HEK293 (cell line): ENCODE results near the gene ZDHHC13.

Source experiments
- CTCF ChIA-PET: fragments of 350-600 bp; formaldehyde crosslinking; extraction: SDS; loops from one replicate; lab custom pipeline; 2021; ENCODE audit warnings: antibody characterized with exemption; lab: Yijun Ruan, JAX
- POLR2A ChIA-PET: fragments of 300-600 bp; formaldehyde crosslinking; extraction: SDS; loops from one replicate; lab custom pipeline; 2020; ENCODE audit warnings: antibody characterized with exemption, inconsistent platforms; lab: Yijun Ruan, JAX
- H3K27ac ChIP-seq: fragments of 200-500 bp; sonication (Bioruptor generic); 2 replicates; pipeline ENCODE4 v1.5.1; 2014; ENCODE audit warnings: low read depth, low read length, control low read depth, inconsistent platforms; ENCODE audit errors: extremely low read depth
- H3K36me3 ChIP-seq, 2 experiments: fragments of 200-500 bp in 1 of 2; sonication (Bioruptor generic) in 1 of 2; 1 replicate in 1 of 2; 2 replicates in 1 of 2; pipeline ENCODE4 v1.5.1; 2014 to 2017; ENCODE audit warnings: inconsistent platforms in 2 of 2, low read length in 2 of 2; ENCODE audit not compliant: control insufficient read depth in 2 of 2, insufficient read depth in 1 of 2
- H3K4me1 ChIP-seq: fragments of 200-500 bp; sonication (Bioruptor generic); 2 replicates; pipeline ENCODE4 v1.5.1; 2014; ENCODE audit warnings: mild to moderate bottlenecking, low read length, inconsistent platforms; ENCODE audit not compliant: control insufficient read depth, insufficient read depth
- H3K4me3 ChIP-seq: 2 replicates; pipeline ENCODE4 v1.5.1; 2011; ENCODE audit warnings: low read depth, mild to moderate bottlenecking, control low read depth, low read length, moderate library complexity
- H3K9me3 ChIP-seq: fragments of 200-500 bp; sonication (Bioruptor generic); 2 replicates; pipeline ENCODE4 v1.5.1; 2014; ENCODE audit warnings: low read depth, low read length, inconsistent platforms; ENCODE audit not compliant: control insufficient read depth, insufficient read depth
- GLI2 ChIP-seq: fragments of 450-650 bp; formaldehyde crosslinking; IDR thresholded peaks from 2 replicates; pipeline ENCODE4; 2017; ENCODE audit warnings: missing biosample characterization, missing genetic modification characterization, low read depth, borderline replicate concordance
- SCRT2 ChIP-seq: fragments of 450-650 bp; formaldehyde crosslinking; IDR thresholded peaks from 2 replicates; pipeline ENCODE4 v1.5.1; 2016; ENCODE audit warnings: missing biosample characterization, missing genetic modification characterization
- SP7 ChIP-seq: fragments of 450-650 bp; formaldehyde crosslinking; IDR thresholded peaks from 2 replicates; pipeline ENCODE4 v1.5.1; 2016; ENCODE audit warnings: missing biosample characterization, missing genetic modification characterization
- TCF7L2 ChIP-seq: IDR thresholded peaks from 2 replicates; pipeline ENCODE4 v1.6.1; 2011; ENCODE audit warnings: low read depth, mild to moderate bottlenecking, inconsistent platforms, low read length, moderate library complexity, borderline replicate concordance
- ZFHX2 ChIP-seq: fragments of 450-650 bp; formaldehyde crosslinking; conservative IDR thresholded peaks from 2 replicates; pipeline ENCODE4 v1.5.1; 2016; ENCODE audit warnings: missing biosample characterization, missing genetic modification characterization
- ZFP41 ChIP-seq: fragments of 450-650 bp; formaldehyde crosslinking; IDR thresholded peaks from 2 replicates; pipeline ENCODE4 v1.5.1; 2016; ENCODE audit warnings: missing biosample characterization, missing genetic modification characterization, borderline replicate concordance
- ZNF132 ChIP-seq: fragments of 450-650 bp; formaldehyde crosslinking; IDR thresholded peaks from 2 replicates; pipeline ENCODE4 v1.5.1; 2017; ENCODE audit warnings: missing biosample characterization, missing genetic modification characterization, borderline replicate concordance
- ZNF138 ChIP-seq: fragments of 450-650 bp; formaldehyde crosslinking; IDR thresholded peaks from 2 replicates; pipeline ENCODE4 v1.5.1; 2016; ENCODE audit warnings: missing biosample characterization, missing genetic modification characterization, borderline replicate concordance
- ZNF146 ChIP-seq: fragments of 450-650 bp; formaldehyde crosslinking; IDR thresholded peaks from 2 replicates; pipeline ENCODE4 v1.5.1; 2016; ENCODE audit warnings: missing biosample characterization, missing genetic modification characterization
- ZNF169 ChIP-seq: fragments of 450-650 bp; formaldehyde crosslinking; IDR thresholded peaks from 2 replicates; pipeline ENCODE4 v1.5.1; 2016; ENCODE audit warnings: missing biosample characterization, missing genetic modification characterization
- ZNF174 ChIP-seq: fragments of 450-650 bp; formaldehyde crosslinking; IDR thresholded peaks from 2 replicates; pipeline ENCODE4 v1.5.0; 2017; ENCODE audit warnings: missing biosample characterization, mild to moderate bottlenecking, missing genetic modification characterization
- ZNF596 ChIP-seq: fragments of 450-650 bp; IDR thresholded peaks from 2 replicates; pipeline ENCODE4 v1.5.0; 2018; ENCODE audit warnings: missing biosample characterization, mild to moderate bottlenecking, missing genetic modification characterization, moderate library complexity
- ZNF600 ChIP-seq: fragments of 450-650 bp; formaldehyde crosslinking; IDR thresholded peaks from 2 replicates; pipeline ENCODE4 v1.5.1; 2016; ENCODE audit warnings: missing biosample characterization, missing genetic modification characterization
- ZNF621 ChIP-seq: fragments of 450-650 bp; formaldehyde crosslinking; IDR thresholded peaks from 2 replicates; pipeline ENCODE4 v1.5.1; 2017; ENCODE audit warnings: missing biosample characterization, missing genetic modification characterization
- ZNF664 ChIP-seq: fragments of 450-650 bp; formaldehyde crosslinking; IDR thresholded peaks from 2 replicates; pipeline ENCODE4 v1.5.1; 2016; ENCODE audit warnings: missing biosample characterization, missing genetic modification characterization
- ZNF747 ChIP-seq: fragments of 450-650 bp; formaldehyde crosslinking; IDR thresholded peaks from 2 replicates; pipeline ENCODE4 v1.5.1; 2016; ENCODE audit warnings: missing biosample characterization, missing genetic modification characterization
- ZNF830 ChIP-seq: fragments of 450-650 bp; IDR thresholded peaks from 2 replicates; pipeline ENCODE4 v1.5.0; 2018; ENCODE audit warnings: missing biosample characterization, missing genetic modification characterization, low read depth, mild to moderate bottlenecking, moderate library complexity
- TF ChIP-seq, protein P1 (sequence below): fragments of 450-650 bp; formaldehyde crosslinking; IDR thresholded peaks from 2 replicates; pipeline ENCODE4 v1.5.1; 2016; ENCODE audit warnings: missing biosample characterization, missing genetic modification characterization
- TF ChIP-seq, protein P2 (sequence below): fragments of 450-650 bp; formaldehyde crosslinking; IDR thresholded peaks from 2 replicates; pipeline ENCODE4 v1.5.1; 2017; ENCODE audit warnings: missing biosample characterization, missing genetic modification characterization
- TF ChIP-seq, protein P3 (sequence below): fragments of 450-650 bp; formaldehyde crosslinking; IDR thresholded peaks from 2 replicates; pipeline ENCODE4 v1.5.1; 2016; ENCODE audit warnings: missing biosample characterization, missing genetic modification characterization
- TF ChIP-seq, protein P4 (sequence below): fragments of 450-650 bp; formaldehyde crosslinking; IDR thresholded peaks from 2 replicates; pipeline ENCODE4 v1.5.1; 2017; ENCODE audit warnings: missing biosample characterization, missing genetic modification characterization

Gene ZDHHC13

GRCh38 chr11:19218216-19218615 is 101.2 kb downstream of the ZDHHC13 start (continued):
- TF ChIP-seq ZNF146 (tag by site-specific recombination), result no peak
- no peak for TF ChIP-seq GLI2 (tag by site-specific recombination)
- no peak for TF ChIP-seq ZNF747 (tag by site-specific recombination)
- TF ChIP-seq ZNF830, result no peak
- no peak for TF ChIP-seq ZNF138 (tag by site-specific recombination)

- Histone ChIP-seq H3K27ac (no peak overlapping the region), H3K4me1 (no peaks in the 10 kb centered on the region; the same call in 1 of the 2 replicates), H3K36me3 (peaks cover 0 to 10% of the 10 kb centered on the region in 2 experiments; a peak in 1 of 3 replicates), H3K4me3 (no peak overlapping the region), H3K9me3 (no peaks in the 10 kb centered on the region)
- TF ChIP-seq ZNF664, result 0 out of 2 replicates have a peak, but pooled peaks have one; percentile 25
- TF ChIP-seq, protein P1, sequence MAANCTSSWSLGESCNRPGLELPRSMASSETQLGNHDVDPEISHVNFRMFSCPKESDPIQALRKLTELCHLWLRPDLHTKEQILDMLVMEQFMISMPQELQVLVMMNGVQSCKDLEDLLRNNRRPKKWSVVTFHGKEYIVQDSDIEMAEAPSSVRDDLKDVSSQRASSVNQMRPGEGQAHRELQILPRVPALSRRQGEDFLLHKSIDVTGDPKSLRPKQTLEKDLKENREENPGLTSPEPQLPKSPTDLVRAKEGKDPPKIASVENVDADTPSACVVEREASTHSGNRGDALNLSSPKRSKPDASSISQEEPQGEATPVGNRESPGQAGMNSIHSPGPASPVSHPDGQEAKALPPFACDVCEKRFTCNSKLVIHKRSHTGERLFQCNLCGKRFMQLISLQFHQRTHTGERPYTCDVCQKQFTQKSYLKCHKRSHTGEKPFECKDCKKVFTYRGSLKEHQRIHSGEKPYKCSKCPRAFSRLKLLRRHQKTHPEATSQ (tag by site-specific recombination), result no peak
- no peak for TF ChIP-seq ZNF174 (tag by site-specific recombination)
- TF ChIP-seq ZNF600 (tag by site-specific recombination), result peak; percentile 39; the same call in 1 of the 2 replicates
- POLR2A ChIA-PET, result no interaction called here
- CTCF ChIA-PET, result no interaction called here
Measured at GRCh38 chr11:19218786-19219460, 102.0 kb downstream of the ZDHHC13 start.

- H3K27ac ChIP-seq, result no peak overlapping the region
- ChIA-PET POLR2A (no interaction called here), CTCF (interaction anchor here (0.8 kb wide), 1 partner anchor 150 kb away, joined by 5 read pairs; no protein-coding TSS in a partner anchor)
- H3K36me3 ChIP-seq, result peaks cover 0 to 28% of the 10 kb centered on the region in 2 experiments; a peak in 1 of 3 replicates
- no peak overlapping the region for H3K4me3 ChIP-seq
- TF ChIP-seq ZNF169, result no peak
- peak; percentile 10; the same call in 1 of the 2 replicates for TF ChIP-seq SCRT2
- TF ChIP-seq TCF7L2, result peak; percentile 64; the same call in 1 of the 2 replicates
- TF ChIP-seq, protein P2, sequence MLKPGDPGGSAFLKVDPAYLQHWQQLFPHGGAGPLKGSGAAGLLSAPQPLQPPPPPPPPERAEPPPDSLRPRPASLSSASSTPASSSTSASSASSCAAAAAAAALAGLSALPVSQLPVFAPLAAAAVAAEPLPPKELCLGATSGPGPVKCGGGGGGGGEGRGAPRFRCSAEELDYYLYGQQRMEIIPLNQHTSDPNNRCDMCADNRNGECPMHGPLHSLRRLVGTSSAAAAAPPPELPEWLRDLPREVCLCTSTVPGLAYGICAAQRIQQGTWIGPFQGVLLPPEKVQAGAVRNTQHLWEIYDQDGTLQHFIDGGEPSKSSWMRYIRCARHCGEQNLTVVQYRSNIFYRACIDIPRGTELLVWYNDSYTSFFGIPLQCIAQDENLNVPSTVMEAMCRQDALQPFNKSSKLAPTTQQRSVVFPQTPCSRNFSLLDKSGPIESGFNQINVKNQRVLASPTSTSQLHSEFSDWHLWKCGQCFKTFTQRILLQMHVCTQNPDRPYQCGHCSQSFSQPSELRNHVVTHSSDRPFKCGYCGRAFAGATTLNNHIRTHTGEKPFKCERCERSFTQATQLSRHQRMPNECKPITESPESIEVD (tag by site-specific recombination), result 0 out of 2 replicates have a peak, but pooled peaks have one; percentile 35
- no peaks in the 10 kb centered on the region for H3K9me3 ChIP-seq
- H3K4me1 ChIP-seq, result no peaks in the 10 kb centered on the region; the same call in 1 of the 2 replicates
Measured at GRCh38 chr11:19220903-19221724, 104.1 kb downstream of the ZDHHC13 start.

GRCh38 chr11:19225123-19225522 is 108.2 kb downstream of the ZDHHC13 start:
- Histone ChIP-seq H3K36me3 (peaks cover 8 to 58% of the 10 kb centered on the region in 2 experiments), H3K9me3 (no peaks in the 10 kb centered on the region), H3K4me3 (no peak overlapping the region), H3K4me1 (no peaks in the 10 kb centered on the region), H3K27ac (no peak overlapping the region)
- ChIA-PET POLR2A (no interaction called here), CTCF (no interaction called here)
- TF ChIP-seq ZNF621 (tag by site-specific recombination) (no peak), ZNF596 (tag by site-specific recombination) (no peak), SP7 (no peak), ZFHX2 (tag by site-specific recombination) (no peak), ZFP41 (tag by site-specific recombination) (no peak), ZNF132 (tag by site-specific recombination) (no peak)
- TF ChIP-seq, protein P3, sequence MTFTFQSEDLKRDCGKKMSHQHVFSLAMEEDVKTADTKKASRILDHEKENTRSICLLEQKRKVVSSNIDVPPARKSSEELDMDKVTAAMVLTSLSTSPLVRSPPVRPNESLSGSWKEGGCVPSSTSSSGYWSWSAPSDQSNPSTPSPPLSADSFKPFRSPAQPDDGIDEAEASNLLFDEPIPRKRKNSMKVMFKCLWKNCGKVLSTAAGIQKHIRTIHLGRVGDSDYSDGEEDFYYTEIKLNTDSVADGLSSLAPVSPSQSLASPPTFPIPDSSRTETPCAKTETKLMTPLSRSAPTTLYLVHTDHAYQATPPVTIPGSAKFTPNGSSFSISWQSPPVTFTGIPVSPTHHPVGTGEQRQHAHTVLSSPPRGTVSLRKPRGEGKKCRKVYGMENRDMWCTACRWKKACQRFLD (tag by site-specific recombination), result no peak
- TF ChIP-seq, protein P4, sequence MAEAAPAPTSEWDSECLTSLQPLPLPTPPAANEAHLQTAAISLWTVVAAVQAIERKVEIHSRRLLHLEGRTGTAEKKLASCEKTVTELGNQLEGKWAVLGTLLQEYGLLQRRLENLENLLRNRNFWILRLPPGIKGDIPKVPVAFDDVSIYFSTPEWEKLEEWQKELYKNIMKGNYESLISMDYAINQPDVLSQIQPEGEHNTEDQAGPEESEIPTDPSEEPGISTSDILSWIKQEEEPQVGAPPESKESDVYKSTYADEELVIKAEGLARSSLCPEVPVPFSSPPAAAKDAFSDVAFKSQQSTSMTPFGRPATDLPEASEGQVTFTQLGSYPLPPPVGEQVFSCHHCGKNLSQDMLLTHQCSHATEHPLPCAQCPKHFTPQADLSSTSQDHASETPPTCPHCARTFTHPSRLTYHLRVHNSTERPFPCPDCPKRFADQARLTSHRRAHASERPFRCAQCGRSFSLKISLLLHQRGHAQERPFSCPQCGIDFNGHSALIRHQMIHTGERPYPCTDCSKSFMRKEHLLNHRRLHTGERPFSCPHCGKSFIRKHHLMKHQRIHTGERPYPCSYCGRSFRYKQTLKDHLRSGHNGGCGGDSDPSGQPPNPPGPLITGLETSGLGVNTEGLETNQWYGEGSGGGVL, result no peak
